H1 (cell line): Measurements from ENCODE around the gene NFATC1. TPM values are rescaled to one million over a fixed set of nuclear protein-coding genes. Genes with fewer than 3 reads are reported as not detected.

ENCODE experiments used
- CTCF ChIA-PET: fragments of 300-600 bp; sonication (Branson Sonifier 250); formaldehyde crosslinking; loops from one replicate; lab custom pipeline; 2021; ENCODE audit not compliant: partially characterized antibody; lab: Charles Lee
- POLR2A ChIA-PET: fragments of 300-600 bp; sonication (Branson Sonifier 250); formaldehyde crosslinking; loops from one replicate; lab custom pipeline; 2021; ENCODE audit warnings: inconsistent platforms; ENCODE audit not compliant: partially characterized antibody; lab: Charles Lee
- DNase-seq, 2 experiments: peaks; one replicate each; pipeline versions ENCODE4 v3.0.0 to v3.0.0-alpha.2; 2010 to 2022; ENCODE audit warnings: low spot score in 2 of 2, low read depth in 1 of 2, mixed read lengths in 1 of 2
- FAIRE-seq: peaks from 2 replicates; lab custom pipeline; 2011; peaks lifted over from hg19 to GRCh38; lab: Jason Lieb, UNC
- H2AFZ ChIP-seq: 2 replicates; pipeline ENCODE4 v1.8.1; 2012; ENCODE audit warnings: low read length, inconsistent platforms
- H2AK5ac ChIP-seq: 2 replicates; pipeline ENCODE4 v1.6.1; 2013; ENCODE audit warnings: low read depth, low read length
- H2BK120ac ChIP-seq: replicated peaks from 2 replicates; pipeline ENCODE3; 2013; ENCODE audit warnings: low read depth, low read length, inconsistent platforms
- H2BK12ac ChIP-seq: 2 replicates; pipeline ENCODE4 v1.6.1; 2013; ENCODE audit warnings: low read depth, low read length
- H2BK15ac ChIP-seq: 2 replicates; pipeline ENCODE4 v1.6.1; 2013; ENCODE audit warnings: low read length
- H2BK20ac ChIP-seq: 2 replicates; pipeline ENCODE4 v1.6.1; 2013; ENCODE audit warnings: low read length
- H2BK5ac ChIP-seq: 2 replicates; pipeline ENCODE4 v1.6.1; 2013; ENCODE audit warnings: low read depth, low read length
- H3K14ac ChIP-seq: 2 replicates; pipeline ENCODE4 v1.6.1; 2013; ENCODE audit warnings: inconsistent platforms; ENCODE audit not compliant: insufficient read length
- H3K18ac ChIP-seq: 2 replicates; pipeline ENCODE4 v1.6.1; 2013; ENCODE audit warnings: low read length; ENCODE audit errors: extremely low read depth
- H3K23ac ChIP-seq: 2 replicates; pipeline ENCODE4 v1.6.1; 2013; ENCODE audit warnings: inconsistent platforms; ENCODE audit not compliant: insufficient read length
- H3K23me2 ChIP-seq: 2 replicates; pipeline ENCODE4 v1.6.1; 2013; ENCODE audit warnings: low read depth, low read length
- H3K27ac ChIP-seq: 2 replicates; pipeline ENCODE4 v1.6.1; 2011; ENCODE audit warnings: low read depth, low read length, inconsistent platforms
- H3K27me3 ChIP-seq, 4 experiments: replicated peaks in 1 of 4; 1 replicate in 1 of 4; 2 replicates in 3 of 4; pipeline versions ENCODE4 v1.6.1 to v1.8.1; 2011 to 2013; ENCODE audit warnings: low read length in 3 of 4, mild to moderate bottlenecking in 3 of 4, inconsistent platforms in 2 of 4, mixed read lengths in 2 of 4, moderate library complexity in 1 of 4; ENCODE audit not compliant: control insufficient read depth in 3 of 4, insufficient read depth in 3 of 4; ENCODE audit errors: extremely low read depth in 1 of 4
- H3K36me3 ChIP-seq, 4 experiments: 2 replicates each; pipeline versions ENCODE4 v1.6.1 to v1.8.1; 2011 to 2013; ENCODE audit warnings: mild to moderate bottlenecking in 4 of 4, low read length in 3 of 4, moderate library complexity in 2 of 4, control low read depth in 1 of 4, inconsistent platforms in 1 of 4; ENCODE audit not compliant: insufficient read depth in 4 of 4, control insufficient read depth in 2 of 4
- H3K4ac ChIP-seq: replicated peaks from 2 replicates; pipeline ENCODE3; 2013; ENCODE audit warnings: low read length, low read depth, mixed read lengths, inconsistent platforms; ENCODE audit not compliant: insufficient read length
- H3K4me1 ChIP-seq, 4 experiments: replicated peaks in 1 of 4; 1 replicate in 1 of 4; 2 replicates in 3 of 4; pipeline versions ENCODE4 v1.6.1 to v1.8.1; 2011 to 2013; ENCODE audit warnings: low read length in 3 of 4, inconsistent platforms in 2 of 4, mixed read lengths in 1 of 4; ENCODE audit not compliant: insufficient read depth in 4 of 4, control insufficient read depth in 3 of 4
- H3K4me2 ChIP-seq, 2 experiments: 2 replicates each; pipeline versions ENCODE4 v1.6.1 to v1.8.1; 2011 to 2013; ENCODE audit warnings: low read depth in 2 of 2, low read length in 2 of 2, control low read depth in 1 of 2, inconsistent platforms in 1 of 2, mild to moderate bottlenecking in 1 of 2; ENCODE audit not compliant: insufficient read depth in 1 of 2
- H3K4me3 ChIP-seq, 4 experiments: fragments of 200-600, 300-600 bp in 1 of 4; sonication (generic), shearing (Covaris generic), sonication (Bioruptor Twin) in 1 of 4; 2 replicates each; pipeline versions ENCODE4 v1.5.1 to v1.8.1; 2011 to 2016; ENCODE audit warnings: low read length in 4 of 4, low read depth in 3 of 4, control low read depth in 2 of 4, inconsistent platforms in 2 of 4, mild to moderate bottlenecking in 2 of 4, mixed read lengths in 1 of 4, moderate library complexity in 1 of 4; ENCODE audit not compliant: insufficient read depth in 2 of 4; ENCODE audit errors: extremely low read depth in 1 of 4
- H3K56ac ChIP-seq: replicated peaks from 2 replicates; pipeline ENCODE3; 2013; ENCODE audit warnings: low read depth, mild to moderate bottlenecking, mixed read lengths, low read length, inconsistent platforms; ENCODE audit not compliant: insufficient read length
- H3K79me1 ChIP-seq: 2 replicates; pipeline ENCODE4 v1.6.1; 2013; ENCODE audit warnings: low read depth, low read length, control low read depth
- H3K79me2 ChIP-seq, 2 experiments: 2 replicates each; pipeline versions ENCODE4 v1.6.1 to v1.8.1; 2012 to 2013; ENCODE audit warnings: low read length in 2 of 2, mild to moderate bottlenecking in 2 of 2, inconsistent platforms in 1 of 2; ENCODE audit not compliant: insufficient read depth in 2 of 2, control insufficient read depth in 1 of 2
- H3K9ac ChIP-seq, 4 experiments: replicated peaks in 1 of 4; 1 replicate in 1 of 4; 2 replicates in 3 of 4; pipeline versions ENCODE4 v1.6.1 to v1.8.1; 2011 to 2013; ENCODE audit warnings: low read depth in 3 of 4, low read length in 3 of 4, control low read depth in 2 of 4, mild to moderate bottlenecking in 2 of 4, moderate library complexity in 2 of 4, inconsistent platforms in 1 of 4; ENCODE audit errors: extremely low read depth in 1 of 4
- H3K9me3 ChIP-seq, 2 experiments: 2 replicates each; pipeline versions ENCODE4 v1.6.1 to v1.8.1; 2012 to 2013; ENCODE audit warnings: mild to moderate bottlenecking in 2 of 2, moderate library complexity in 2 of 2, control low read depth in 1 of 2, inconsistent platforms in 1 of 2, low read depth in 1 of 2, low read length in 1 of 2, mixed read lengths in 1 of 2; ENCODE audit not compliant: insufficient read depth in 2 of 2
- H4K20me1 ChIP-seq, 2 experiments: replicated peaks in 1 of 2; 2 replicates each; pipeline versions ENCODE3 to v1.8.1; 2011 to 2013; ENCODE audit warnings: inconsistent platforms in 2 of 2, low read length in 2 of 2, mild to moderate bottlenecking in 1 of 2; ENCODE audit not compliant: insufficient read depth in 2 of 2, control insufficient read depth in 1 of 2
- H4K5ac ChIP-seq: 2 replicates; pipeline ENCODE4 v1.6.1; 2013; ENCODE audit warnings: low read length, low read depth, mixed read lengths, inconsistent platforms; ENCODE audit not compliant: insufficient read length
- H4K8ac ChIP-seq: 2 replicates; pipeline ENCODE4 v1.8.0; 2013; ENCODE audit warnings: mild to moderate bottlenecking, moderate library complexity, low read length, inconsistent platforms; ENCODE audit not compliant: insufficient read depth; ENCODE audit errors: extremely low read depth
- H4K91ac ChIP-seq: replicated peaks from 2 replicates; pipeline ENCODE3; 2013; ENCODE audit warnings: low read length, mixed read lengths, inconsistent platforms; ENCODE audit not compliant: insufficient read length
- ASH2L ChIP-seq: fragments of 200-600, 300-600 bp; sonication (generic); IDR thresholded peaks from one replicate; pipeline ENCODE4 v1.7.1; 2017; ENCODE audit warnings: low read length
- BCL11A ChIP-seq, 2 experiments: IDR thresholded peaks; one replicate each; pipeline ENCODE4 v1.6.1; 2011; ENCODE audit warnings: low read depth in 2 of 2, low read length in 2 of 2, mild to moderate bottlenecking in 2 of 2
- CEBPB ChIP-seq: IDR thresholded peaks from 2 replicates; pipeline ENCODE4 v1.6.1; 2012; ENCODE audit warnings: low read depth, low read length
- CHD2 ChIP-seq: IDR thresholded peaks from 2 replicates; pipeline ENCODE4 v1.6.1; 2012; ENCODE audit warnings: low read length, improper control_type of control experiment
- CTBP2 ChIP-seq: IDR thresholded peaks from 2 replicates; pipeline ENCODE4 v1.7.0; 2011; ENCODE audit warnings: borderline replicate concordance, mild to moderate bottlenecking, moderate library complexity, mixed read lengths, low read length; ENCODE audit not compliant: insufficient read depth, insufficient read length
- MAFK ChIP-seq: IDR thresholded peaks from 2 replicates; pipeline ENCODE4 v1.6.1; 2012; ENCODE audit warnings: low read depth, mild to moderate bottlenecking, improper control_type of control experiment, low read length
- RXRA ChIP-seq: IDR thresholded peaks from 2 replicates; pipeline ENCODE4 v1.6.1; 2011; ENCODE audit warnings: low read depth, mild to moderate bottlenecking, low read length, moderate library complexity; ENCODE audit not compliant: insufficient read depth
- SIRT6 ChIP-seq: IDR thresholded peaks from one replicate; pipeline ENCODE4 v1.7.1; 2012; ENCODE audit warnings: low read length, inconsistent platforms
- SP1 ChIP-seq: IDR thresholded peaks from 2 replicates; pipeline ENCODE4 v1.6.1; 2011; ENCODE audit warnings: low read depth, low read length
- SP2 ChIP-seq: IDR thresholded peaks from 2 replicates; pipeline ENCODE4 v1.6.1; 2012; ENCODE audit warnings: mild to moderate bottlenecking, low read length, inconsistent platforms
- SP4 ChIP-seq: IDR thresholded peaks from 2 replicates; pipeline ENCODE4 v1.6.1; 2012; ENCODE audit warnings: low read length, inconsistent platforms
- SRF ChIP-seq: IDR thresholded peaks from 2 replicates; pipeline ENCODE4 v1.6.1; 2011; ENCODE audit warnings: mild to moderate bottlenecking, low read depth, low read length, moderate library complexity
- TCF12 ChIP-seq: IDR thresholded peaks from 2 replicates; pipeline ENCODE4 v1.6.1; 2011; ENCODE audit warnings: low read depth, mild to moderate bottlenecking, low read length
- YY1 ChIP-seq: IDR thresholded peaks from 2 replicates; pipeline ENCODE4 v1.6.1; 2011; ENCODE audit warnings: low read depth, mild to moderate bottlenecking, low read length
- WGBS, 2 experiments: shearing (Covaris generic) in 1 of 2; methylation state at CpG; one replicate each; pipeline versions ENCODE4 v1.1.6 to v1.1.7; 2013 to 2015; ENCODE audit warnings: low lambda C conversion rate in 2 of 2, mixed read lengths in 2 of 2, inconsistent platforms in 1 of 2, low coverage in 1 of 2, missing lambda C conversion rate in 1 of 2; ENCODE audit not compliant: insufficient replicate concordance in 2 of 2, insufficient coverage in 1 of 2, insufficient read length in 1 of 2; ENCODE audit errors: extremely low coverage in 1 of 2, missing lambda C conversion rate in 1 of 2; 5-methylcytosine and 5-hydroxymethylcytosine counted together
- polyA plus RNA-seq, 7 experiments: library from polyadenylated mRNA; depleted of rRNA in 3 of 7; stranded (reverse) in 5 of 7; unstranded in 2 of 7; fragments of >200 nt in 5 of 7; fragments of 200-250 nt in 2 of 7; gene quantifications; 1 replicate in 5 of 7; 2 replicates in 1 of 7; 4 replicates in 1 of 7; pipeline versions ENCODE4 v1.2.1 to v1.2.3, GENCODE V29; 2011 to 2013; ENCODE audit warnings: missing spikeins in 2 of 7, mixed read lengths in 2 of 7
- total RNA-seq: library from RNA; stranded (reverse); fragmentation: NEBNext Ultra II Directional; extraction: Animal tissue kit (Norgen Biotek cat#: 25700); gene quantifications from 2 replicates; pipeline ENCODE4 v1.2.1, GENCODE V29; 2021
- TF ChIP-seq, protein P1 (sequence below): IDR thresholded peaks from 2 replicates; pipeline ENCODE4 v1.6.1; 2011; ENCODE audit warnings: low read depth, mild to moderate bottlenecking, low read length; ENCODE audit not compliant: insufficient read depth

Gene NFATC1
- total and polyA plus RNA-seq, 2 of the 8 experiments (the other 6 are each of a cell fraction or from before 2014, with no cell fraction given) = 2.0 to 6.6 TPM

DNA sequence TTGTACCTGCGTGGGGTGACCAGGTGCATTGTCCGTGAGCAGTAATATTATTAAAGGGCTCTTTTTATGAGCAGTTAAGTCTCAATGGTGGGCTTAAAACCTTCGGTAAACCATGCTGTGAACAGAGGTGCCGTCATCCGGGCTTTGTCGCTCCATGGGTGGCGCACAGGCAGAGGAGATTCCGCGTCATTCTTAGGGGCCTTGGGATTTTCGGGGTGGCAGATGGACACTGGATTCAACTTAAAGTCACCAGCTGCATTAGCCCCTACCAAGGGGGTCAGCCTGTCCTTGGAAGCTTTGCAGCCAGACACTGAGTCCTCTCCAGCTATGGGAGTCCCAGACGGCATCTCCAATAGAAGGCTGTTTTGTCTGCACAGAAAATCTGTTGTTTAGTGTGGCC is 107.7 kb downstream of the NFATC1 start:
- Histone ChIP-seq H3K27ac (no peak overlapping the region), H3K9me3 (peaks cover 3 to 9% of the 10 kb centered on the region in 2 experiments; a peak in 2 of 4 replicates), H2AFZ (no peak overlapping the region), H2BK120ac (no peak overlapping the region), H2BK5ac (no peak overlapping the region), H3K36me3 (no peaks in the 10 kb centered on the region), H3K23ac (no peak overlapping the region), H3K56ac (no peak overlapping the region), H2AK5ac (no peak overlapping the region), H3K14ac (no peak overlapping the region), H3K4me2 (no peak overlapping the region), H3K79me1 (no peaks in the 10 kb centered on the region), H2BK12ac (no peak overlapping the region), H3K4me1 (peaks cover 0 to 12% (median 7%) of the 10 kb centered on the region in 4 experiments; a peak in 5 of 7 replicates), H3K27me3 (peaks cover 0 to 13% (median 8%) of the 10 kb centered on the region in 4 experiments; a peak in 4 of 7 replicates), H3K9ac (no peak overlapping the region), H3K4me3 (no peak overlapping the region), H2BK15ac (no peak overlapping the region), H2BK20ac (no peak overlapping the region), H3K4ac (no peak overlapping the region), H3K79me2 (no peaks in the 10 kb centered on the region), H4K20me1 (no peaks in the 10 kb centered on the region), H3K18ac (no peak overlapping the region), H4K8ac (no peak overlapping the region), H4K5ac (no peak overlapping the region), H3K23me2 (no peaks in the 10 kb centered on the region), H4K91ac (no peak overlapping the region)
- ChIA-PET CTCF (no interaction called here), POLR2A (no interaction called here)
- DNase-seq (peak in 1 of 2 experiments; percentile 30), FAIRE-seq (no peak)
- 90% methylated on average over 11 of the region's 11 CpGs; no CpG with 5 or more reads in 1 of the 2 experiments for WGBS, 2 experiments
- TF ChIP-seq RXRA = no peak
- TF ChIP-seq CTBP2 = no peak
- no peak for TF ChIP-seq SP2
- TF ChIP-seq YY1 = no peak
- no peak for TF ChIP-seq BCL11A (IDR thresholded peaks at IDR 0.05; ENCODE audit: low read depth in 2 of 2, low read length in 2 of 2)
- TF ChIP-seq MAFK = no peak
- TF ChIP-seq ASH2L = no peak
- TF ChIP-seq SRF = no peak
- TF ChIP-seq SP4 = no peak
- no peak for TF ChIP-seq CEBPB
- TF ChIP-seq SP1 = no peak
- TF ChIP-seq TCF12 = no peak
- TF ChIP-seq, protein P1, sequence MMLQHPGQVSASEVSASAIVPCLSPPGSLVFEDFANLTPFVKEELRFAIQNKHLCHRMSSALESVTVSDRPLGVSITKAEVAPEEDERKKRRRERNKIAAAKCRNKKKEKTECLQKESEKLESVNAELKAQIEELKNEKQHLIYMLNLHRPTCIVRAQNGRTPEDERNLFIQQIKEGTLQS = no peak
- no peak for TF ChIP-seq CHD2
- TF ChIP-seq SIRT6 = no peak
